Effector CD4-positive, alpha-beta T cell (primary cell): Measurements from ENCODE around the gene TMEM255A.

ENCODE experiments used
- DNase-seq: peaks from one replicate; pipeline ENCODE4 v3.0.0-alpha.2; 2020

TMEM255A gene

DNA sequence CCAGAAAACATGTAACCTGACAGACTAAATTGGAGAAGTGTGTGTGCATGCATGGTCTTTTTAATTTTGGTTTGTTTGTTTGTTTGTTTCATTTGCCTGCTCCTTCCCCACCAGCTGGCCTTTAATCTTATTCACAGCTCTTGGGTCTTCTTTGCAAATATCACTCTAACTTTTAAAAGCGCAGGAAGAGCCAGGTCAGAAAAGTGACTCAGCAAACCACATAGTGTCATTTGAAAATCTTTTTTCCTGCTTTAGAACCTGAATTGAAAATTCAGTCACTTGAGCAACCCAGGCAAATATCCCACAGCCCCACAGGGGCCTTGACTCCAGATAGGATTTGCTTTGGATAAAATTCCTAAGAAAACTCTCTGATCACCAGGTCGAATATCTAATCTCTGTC lies 4.6 kb downstream of the TMEM255A start:
- DNase-seq = no peak

DNA sequence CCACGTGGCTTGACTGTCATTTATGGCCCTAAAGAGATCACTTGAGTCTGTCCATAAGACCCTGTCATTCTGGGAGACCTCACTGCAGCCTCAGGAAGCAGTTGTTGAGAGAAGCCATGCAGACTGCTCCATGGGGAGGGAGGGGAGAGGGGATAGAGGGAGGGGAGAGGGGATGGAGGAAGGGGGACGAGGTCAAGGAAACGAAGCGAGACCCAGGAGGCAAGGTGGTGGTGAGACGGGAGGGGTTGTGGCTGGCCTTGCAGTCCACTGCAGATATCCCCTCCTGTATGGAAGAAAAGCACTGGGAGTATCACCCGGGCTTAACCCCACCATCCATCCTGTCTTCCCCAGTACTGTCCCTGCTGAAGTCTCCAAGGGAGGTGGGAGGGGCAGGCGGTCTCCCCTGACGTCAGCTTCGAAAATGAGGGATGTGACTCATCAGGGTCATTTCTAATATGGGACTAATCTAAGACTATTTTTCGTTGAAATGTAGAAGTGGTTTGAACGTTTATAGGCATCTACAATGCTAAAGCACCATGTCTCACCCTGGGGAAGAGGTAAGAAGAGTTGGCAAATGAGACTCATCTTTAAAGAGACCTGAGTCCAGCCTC lies 5.6 kb downstream of the TMEM255A start:
- no peak for DNase-seq

DNA sequence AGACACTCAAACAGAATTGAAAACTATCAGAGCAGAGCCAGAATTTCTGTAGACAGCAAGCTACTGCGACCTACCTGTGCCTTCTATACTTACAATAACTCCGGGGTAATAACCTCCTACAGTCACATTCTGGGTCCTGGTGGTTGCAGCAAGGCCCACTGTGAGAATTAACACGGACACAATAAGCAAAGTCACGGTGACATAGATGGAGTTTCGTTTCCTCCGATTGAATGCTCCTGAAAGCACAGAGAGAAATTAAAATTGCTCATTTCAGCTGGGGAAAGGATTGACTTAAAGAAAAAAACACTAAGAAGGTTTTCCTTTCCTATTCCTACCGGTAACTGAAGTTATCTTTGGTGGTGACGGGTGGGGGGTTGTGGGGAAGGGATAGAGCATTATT lies 7.0 kb downstream of the TMEM255A start:
- DNase-seq = no peak

DNA sequence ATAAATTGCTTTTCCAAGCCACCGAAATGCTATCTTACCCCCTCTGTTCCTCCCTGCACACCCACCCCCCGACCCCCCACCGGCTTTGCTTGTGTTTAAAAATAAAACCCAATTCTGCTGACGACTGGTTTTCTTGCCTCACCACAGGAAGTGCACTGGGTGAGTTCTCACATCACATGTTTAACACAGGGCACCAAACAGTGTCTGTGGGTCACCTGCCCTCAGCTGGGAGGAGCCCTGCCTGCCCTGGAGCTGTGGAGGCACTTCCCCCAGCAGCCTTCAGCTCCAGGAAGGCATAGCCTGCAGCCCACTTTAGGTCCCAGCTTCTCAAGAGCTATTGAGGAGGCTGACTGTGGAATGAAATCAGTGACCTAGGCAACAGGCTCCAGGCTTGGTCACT lies 8.8 kb downstream of the TMEM255A start:
- no peak for DNase-seq

DNA sequence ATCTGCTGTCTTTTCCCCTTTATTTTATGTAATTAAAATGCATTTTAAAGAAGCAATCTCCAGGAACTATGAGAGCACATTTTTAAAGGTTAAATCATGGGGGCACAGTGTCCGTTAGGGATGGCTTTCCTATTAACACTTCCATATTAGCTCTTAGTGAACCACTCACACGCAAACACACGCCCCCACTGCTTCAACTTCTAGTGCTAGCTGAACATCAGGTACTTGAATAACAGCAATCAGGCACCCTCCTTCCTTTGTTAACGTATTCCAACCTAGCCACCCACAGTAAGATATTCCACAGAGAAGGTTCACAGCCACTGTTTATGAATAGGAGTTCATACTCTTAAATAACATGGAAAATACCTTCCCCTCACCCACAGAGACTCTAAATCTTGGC lies 9.3 kb downstream of the TMEM255A start:
- no peak for DNase-seq

DNA sequence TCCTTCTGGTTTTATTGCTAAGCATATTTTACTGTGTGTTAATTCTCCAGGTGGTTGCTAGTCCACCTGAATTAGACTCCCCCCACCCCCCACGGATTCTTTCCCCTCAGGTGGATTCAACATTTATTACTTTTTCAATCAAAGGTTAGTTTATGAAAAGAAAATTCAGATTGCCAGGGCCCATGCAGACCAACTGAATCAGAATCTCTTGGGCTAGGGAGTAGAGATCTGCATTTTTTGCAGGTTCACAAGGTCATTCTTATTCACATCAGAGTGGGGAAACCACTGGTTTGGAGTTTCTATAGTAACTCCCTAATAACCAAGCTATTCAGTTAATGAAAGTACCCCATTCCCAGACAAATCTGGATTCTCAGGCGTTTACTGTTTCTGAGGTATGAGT lies 9.8 kb downstream of the TMEM255A start:
- DNase-seq = no peak

DNA sequence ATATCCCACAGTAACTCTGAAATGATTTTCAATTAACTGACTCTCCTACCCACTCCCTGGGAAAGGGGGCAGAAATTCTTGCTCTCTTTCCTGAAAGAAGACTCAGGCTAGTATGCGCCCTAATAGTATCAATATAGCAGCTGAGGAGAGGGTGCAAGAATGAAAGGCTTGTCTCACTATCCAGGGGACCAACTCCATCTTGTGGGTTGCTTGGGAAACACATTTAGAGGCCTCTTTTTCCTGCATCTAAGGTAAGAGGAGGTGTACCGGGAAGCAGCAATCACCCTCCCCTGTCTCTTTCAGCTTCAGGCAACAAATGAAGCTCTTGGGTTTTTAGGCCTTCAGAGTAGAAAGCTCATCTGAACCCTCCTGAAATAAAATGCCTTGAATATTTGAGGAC lies 11.3 kb downstream of the TMEM255A start:
- DNase-seq = no peak

DNA sequence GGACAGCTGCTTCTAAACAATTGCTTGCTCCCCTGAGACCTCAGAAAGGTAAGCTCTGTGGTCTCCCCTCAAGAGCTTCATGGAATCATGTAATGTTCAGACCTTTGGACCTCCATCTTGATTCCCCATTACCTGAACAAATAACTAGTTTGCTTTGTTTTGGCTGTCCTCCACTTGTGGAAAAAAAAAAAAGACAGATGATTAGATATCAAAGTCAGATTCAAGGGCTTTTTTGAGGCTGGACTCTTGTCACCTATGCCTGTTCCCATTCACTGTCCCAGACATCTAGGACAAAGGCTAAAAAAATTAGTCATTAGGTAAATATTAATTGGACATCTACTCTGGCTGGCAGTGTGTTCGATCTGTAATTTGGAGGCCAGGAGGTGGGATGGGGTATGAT lies 13.3 kb downstream of the TMEM255A start:
- no peak for DNase-seq

DNA sequence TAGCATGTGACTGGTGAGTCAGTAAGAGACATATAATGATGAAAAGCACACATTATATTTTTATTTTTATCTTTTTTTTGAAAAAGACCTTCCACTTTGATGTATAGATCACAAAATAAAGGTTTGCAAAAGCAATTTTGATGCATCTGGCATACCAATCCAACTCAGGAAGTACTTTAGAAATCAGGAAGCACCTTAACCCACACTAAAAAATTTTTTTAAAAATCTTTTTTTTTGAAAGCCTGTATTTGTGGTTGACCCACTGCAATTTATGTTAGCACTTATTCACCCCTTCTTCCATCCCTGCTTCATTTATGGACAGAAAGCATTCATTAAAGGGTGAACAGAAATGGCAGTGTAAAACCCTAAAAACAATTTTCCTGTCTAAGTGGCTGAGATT lies 16.6 kb downstream of the TMEM255A start:
- no peak for DNase-seq

DNA sequence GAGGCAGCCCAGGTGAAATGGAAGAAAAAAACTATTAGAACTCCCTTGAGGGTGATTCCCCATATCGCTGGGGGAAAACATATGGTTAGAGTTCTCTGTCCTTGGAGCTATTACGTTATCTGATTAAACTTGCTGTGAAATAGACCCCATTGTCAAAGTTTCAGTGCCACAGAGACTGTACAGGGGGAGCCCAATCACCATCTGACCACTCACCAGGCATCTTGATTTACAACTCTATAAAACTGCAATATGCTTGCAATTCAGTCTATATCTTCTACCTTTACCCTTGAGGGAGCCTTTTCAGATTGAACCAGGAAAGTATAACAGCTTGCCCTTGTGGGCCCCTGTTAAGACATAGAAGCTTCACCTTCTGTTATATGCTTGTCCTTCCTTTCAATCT lies 18.2 kb downstream of the TMEM255A start:
- no peak for DNase-seq

DNA sequence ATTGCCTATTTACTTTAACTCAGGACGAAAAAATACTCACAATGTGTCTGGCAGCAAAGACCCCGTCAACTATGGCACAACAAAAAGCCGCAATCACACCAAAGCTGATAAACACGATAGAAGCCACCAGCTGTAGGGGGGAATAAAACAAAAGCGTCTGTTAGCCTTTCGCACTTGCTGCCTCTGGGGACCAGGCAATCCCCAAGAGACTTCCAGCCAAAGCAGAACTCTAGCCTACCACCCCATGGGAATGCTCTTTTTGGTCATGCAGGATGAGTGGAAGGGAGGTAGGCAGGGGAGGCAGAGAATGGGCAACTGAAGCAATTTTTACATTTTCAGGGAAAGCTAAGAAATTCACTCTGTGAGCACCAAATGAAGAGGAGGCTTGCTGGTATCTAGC lies 20.1 kb downstream of the TMEM255A start:
- DNase-seq = no peak

DNA sequence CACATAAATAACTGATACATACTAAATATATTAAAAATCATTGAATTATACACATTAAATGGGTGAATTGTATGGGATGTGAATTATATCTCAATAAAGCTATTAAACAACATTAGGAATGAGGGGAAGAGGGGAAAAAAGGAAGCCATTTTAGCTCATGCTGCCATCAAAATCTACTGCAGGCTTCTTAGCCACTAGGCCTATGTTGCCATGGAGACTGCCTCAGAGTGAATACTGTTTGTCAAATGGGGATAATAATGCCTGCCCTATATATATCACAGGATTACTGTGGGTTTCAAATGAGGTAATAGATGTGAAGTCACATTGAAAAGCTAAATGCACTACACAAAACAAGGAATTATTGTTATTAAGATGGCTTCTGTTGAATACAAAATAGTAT lies 21.2 kb downstream of the TMEM255A start:
- no peak for DNase-seq

DNA sequence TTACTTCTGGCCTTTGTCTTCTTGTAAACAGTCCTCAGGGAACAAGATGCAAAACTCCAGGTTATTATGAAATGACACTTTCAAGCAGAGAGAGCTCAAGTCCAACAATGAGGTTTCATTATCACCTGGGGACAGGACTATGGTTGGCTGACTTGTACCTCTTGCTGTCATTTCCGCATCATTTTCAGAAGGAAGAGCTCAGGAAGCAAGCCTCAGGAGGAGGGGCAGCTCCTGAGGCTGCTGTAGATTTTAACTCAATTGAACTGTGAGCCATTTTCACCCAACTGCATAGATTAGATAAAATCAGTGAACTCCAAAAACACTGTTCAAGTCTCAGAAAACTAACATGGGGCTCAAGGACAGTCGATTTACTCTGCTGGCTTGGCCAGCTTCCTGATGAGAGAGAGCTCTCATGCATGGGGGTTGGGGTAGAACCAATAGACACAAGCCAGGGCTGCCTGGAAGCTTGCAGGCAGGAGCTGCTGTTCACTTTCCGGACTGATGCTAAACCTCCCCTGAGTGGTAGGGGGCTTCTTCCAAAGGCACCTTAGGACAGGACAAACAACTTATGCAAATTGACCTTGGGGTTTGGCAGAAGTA lies 23.6 kb downstream of the TMEM255A start:
- no peak for DNase-seq

DNA sequence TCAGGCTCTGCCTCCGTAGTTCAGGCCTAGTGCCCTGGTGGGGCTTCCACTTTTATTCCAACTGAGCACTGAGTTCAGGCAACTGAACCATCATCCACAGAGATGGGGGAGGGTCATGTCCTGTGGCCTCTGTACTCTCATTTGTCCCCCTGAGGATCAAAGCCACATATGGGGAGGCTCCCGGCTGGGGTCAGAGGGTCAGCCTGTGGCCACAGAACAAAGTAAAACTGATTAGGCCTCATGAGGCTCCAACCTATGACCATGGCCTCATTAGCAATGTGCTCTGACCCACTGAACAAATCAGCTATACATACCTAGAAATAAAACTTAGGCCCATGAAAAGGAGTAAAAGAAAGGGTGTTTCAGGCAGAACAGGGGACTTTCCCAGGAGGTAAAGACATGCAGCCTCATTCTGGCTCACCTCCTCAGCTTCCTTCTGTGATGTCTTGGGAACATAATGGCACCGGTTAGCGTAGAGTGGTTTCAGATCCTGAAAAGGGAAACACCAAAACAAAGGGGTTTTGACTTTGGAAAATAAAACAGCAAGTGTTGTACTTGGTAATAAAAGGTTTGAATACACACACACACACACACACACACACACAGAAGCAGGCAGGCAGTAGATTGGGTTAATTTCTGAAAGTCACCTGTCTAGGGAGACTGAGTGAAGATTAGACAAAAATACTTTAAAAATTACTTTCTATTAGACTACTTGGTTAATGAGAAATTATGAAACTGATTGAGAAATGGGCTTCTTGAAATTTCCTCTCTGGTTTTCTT lies 24.3 kb downstream of the TMEM255A start:
- no peak for DNase-seq

DNA sequence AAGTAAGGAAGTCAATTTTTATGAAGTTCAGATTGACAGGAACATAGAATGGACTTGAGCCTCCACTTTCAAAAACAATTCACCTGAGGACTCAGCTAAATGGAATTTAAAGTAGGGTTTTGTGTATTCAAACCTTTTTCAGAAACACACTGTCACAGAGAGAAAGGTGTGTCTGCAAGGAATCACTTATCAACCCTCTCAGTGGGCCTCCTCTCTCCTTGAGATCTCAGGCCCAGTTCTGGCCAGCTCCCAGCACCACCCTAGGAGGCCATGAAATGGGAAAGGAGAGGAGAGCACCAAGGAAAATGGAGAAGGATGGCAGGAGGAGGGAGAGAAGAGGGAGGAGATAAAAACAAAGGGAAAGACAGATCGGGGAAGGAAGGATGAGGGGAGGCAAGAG lies 28.6 kb downstream of the TMEM255A start:
- no peak for DNase-seq

DNA sequence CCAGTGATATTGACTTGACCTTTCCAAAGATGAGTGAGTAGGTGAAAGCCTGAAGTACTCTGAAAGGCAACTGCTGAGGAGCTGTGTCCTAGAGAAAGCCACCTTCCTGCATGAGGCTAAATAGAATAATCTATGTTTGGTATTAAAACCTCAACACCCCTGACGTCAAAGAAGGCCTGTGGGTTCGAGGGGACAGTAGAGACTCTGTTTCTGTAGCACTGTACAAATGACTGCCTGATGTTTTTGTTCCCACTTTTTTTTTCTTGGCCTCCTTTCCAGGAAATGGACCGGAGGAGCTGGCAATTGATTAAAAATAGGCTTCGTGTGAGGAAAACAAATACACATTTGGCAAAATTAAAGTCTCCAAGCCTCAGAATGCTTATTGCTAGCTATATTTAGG lies 29.5 kb downstream of the TMEM255A start:
- no peak for DNase-seq

DNA sequence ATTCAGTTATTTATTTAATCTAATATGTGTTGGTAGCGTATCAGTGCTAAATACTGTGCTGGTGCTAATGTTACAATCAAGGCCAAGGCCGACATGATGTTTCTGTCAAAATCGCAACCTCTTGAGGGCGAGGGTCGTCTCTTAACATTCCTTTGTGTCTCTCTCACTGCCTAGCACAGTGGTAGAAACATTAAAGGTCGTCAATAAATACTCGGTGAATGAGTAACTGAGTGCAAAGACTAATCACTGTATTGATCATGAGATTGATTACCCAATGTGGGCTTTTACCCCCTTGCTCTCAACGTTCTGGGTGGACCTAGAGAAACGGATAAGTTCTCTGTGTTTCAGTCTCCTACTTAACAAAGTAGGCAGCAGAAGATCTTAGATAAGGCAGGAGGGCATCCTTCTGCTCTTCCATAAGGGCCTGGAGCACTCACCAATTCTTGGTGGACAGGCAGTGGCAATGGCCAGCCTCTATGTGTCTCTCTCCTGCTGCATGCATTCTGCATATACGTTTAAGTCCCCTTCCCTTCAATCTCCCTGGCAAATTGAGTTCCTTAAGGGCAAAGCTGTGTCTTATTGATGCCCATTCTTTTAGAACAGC lies 30.1 kb downstream of the TMEM255A start:
- DNase-seq = no peak

DNA sequence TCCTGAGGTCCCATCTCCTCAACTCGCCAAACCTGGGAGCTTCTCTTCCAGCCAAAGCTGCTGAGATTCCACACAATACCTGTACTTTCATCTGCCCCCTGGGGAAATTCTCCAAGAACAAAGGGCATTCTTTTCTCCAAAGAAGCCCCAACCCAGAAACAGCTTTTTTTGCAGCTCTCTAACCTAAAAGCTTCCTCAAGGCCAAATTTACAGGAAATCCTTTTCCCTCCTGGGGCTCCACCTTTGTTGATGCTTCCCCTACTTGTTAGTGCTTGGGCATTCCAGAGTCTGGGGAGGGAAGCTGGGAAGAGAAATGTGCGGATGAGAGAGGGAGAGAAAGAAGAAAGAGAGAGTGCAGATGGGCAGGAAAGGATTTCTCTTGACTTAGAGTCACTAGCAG lies 36.3 kb downstream of the TMEM255A start:
- no peak for DNase-seq

DNA sequence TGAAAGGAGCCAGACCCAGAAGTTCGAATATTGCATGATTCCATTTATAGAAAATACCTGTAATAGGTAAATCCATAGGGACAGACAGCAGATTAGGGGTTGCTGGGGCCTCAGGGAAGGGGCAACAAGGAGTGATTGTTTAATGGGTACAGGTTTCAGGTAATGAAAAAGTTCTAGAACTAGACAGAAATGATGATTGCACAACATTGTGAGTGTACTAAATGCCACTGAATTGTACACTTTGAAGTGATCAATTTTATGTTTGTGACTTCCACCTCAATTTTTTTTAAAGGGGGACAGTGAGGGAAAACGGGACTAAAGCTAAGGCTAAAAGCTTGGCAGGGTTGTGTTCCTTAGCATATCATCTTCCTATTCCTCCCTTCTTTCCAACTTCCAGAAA lies 37.1 kb downstream of the TMEM255A start:
- DNase-seq = no peak

DNA sequence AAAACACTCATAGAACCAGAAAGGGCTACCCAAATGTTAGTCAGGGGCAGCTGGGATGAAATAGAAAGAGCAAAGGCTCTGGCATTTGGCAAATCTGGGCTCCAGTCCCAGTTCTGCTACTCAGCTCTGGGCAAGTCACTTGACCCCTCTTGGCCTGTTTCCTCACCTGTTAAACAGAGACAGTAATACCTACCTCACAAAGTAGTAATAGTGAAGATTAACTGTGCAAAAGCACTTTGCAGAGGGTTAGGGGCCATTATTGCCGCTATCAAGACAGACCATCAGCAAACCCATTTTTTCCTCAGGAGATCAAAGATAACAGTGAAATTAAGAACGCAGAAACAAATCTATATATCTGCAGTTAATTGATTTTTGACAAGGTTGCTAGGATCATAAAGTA lies 40.0 kb downstream of the TMEM255A start:
- no peak for DNase-seq

DNA sequence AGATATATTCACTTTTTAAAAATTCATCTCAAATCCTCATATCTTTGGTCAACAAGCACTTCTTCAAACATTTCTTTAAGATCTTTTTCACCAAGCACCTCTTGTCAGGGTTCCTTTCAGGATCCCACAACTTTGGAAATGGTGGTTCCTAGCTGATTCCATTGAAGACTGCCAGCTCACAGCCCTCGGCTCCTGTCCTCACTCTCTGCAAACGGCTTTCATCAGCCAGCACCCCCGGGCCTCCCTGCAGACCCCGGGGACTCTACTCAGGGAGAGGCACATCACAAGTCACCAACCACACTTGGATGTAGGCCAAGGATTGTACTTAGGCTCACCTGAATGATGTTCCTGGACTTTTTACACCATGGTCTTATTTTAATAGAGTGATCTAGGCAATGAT lies 40.7 kb downstream of the TMEM255A start:
- no peak for DNase-seq

DNA sequence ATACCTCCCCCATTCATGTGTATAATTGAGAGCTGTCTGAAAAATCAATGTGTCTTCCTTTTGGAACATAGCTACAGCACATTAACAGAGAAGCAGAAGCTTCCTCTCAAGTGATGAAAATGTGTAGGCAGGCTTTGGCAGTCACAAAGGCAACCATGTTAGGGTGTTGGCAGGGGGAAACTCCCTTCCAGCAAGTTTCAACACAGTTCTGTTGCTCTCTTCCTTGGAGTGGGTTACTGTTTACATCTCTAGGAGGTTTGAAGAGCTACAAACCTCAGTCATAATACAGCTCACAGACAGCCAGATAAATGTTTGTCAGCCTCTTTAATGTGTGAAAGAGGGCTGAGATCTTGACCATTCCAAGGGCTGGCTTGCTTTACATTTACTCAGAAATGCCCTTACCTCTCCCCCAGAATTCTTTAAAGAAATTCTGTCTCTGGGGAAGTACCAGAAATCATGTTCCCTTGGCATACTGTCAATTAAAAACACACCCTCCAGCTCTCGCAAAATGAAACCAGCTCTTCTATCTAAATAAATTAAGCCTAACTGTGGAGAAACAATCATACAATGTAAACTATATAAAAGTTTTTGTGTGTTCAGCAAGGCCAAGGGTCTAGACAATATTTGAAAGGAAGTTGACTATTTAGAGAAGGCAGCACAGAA lies 41.8 kb downstream of the TMEM255A start:
- no peak for DNase-seq

DNA sequence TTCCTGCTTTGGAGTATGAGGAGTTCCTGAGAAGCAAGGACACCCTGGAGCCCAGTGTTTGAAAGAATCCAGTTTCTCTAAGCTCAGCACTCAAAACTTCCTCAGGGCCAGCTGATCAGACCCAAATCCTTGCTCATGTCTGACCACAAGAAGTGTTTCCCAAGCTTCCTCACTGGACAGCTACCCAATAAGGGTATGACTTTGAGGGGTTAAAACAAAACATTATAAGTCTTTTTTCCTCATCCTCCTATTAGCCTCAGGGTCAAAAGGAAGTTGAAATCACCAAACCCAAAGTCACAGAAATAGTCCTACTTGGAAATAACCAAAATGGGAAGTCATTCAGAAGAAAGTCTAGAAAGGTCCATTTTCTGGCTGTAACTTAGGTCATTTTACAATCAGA lies 46.9 kb downstream of the TMEM255A start:
- DNase-seq = no peak
